ENCODE measurements around the gene IRAK3.
"Not testable (repeated sequence)": the region's sequence is repeated elsewhere in the genome, so short reads cannot be mapped to it uniquely, and the experiment has no call there.

The IRAK3 gene

GRCh38 chr12:66228462-66228861, 39.4 kb downstream of the IRAK3 start:
- DNase-seq, result no peak

DNA sequence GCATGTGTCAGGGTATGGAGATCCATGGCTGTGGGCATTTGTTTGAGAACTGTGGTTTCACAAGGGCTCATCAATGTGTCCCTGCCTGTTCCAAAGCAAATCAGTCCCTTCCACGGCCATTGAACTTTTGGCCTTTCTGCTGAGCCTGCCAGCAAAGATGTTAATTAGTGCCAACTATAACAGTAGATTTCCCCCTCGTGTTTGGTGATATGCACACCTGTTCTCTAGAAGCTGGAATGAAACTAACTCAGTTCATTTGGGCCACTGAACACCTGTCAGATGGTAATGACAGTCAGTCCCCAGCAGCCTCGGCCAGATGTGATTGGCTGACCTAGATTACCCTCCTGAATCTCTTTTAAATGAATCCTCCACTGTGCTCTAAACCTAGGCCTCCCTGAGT, 43.2 kb downstream of the IRAK3 start:
- no peak for DNase-seq

DNA sequence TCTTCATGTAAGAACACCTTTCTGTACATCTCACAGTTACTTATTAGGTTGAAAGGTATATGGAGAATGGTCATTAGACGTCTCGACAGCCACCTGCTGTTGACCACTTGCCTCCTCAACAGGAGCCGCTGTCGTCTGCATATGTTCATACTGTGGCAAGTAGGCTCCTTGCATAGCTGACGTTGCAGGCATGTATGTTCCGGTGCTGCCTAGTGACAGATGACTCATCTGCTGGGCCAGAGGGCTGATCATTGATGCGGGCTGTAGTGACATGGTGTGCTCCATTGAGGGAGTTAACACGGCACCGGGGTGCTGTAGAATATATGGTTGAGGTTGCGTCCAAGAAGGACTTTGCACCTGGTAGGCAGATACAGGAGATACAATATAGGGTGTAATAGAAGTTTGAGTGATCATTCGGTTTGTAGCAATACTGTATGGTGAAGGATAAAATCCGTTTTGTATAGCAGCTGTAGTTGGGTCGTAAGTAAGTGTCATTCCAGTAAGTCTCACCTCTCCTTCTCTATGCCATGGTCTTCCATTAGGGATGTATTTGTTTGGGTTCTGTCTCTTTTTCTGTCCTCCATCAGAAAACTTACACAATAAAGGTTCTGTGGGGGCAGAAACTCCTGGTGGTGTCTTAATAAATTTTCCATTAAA, 45.2 kb downstream of the IRAK3 start:
- DNase-seq, result peak; percentile 35

DNA sequence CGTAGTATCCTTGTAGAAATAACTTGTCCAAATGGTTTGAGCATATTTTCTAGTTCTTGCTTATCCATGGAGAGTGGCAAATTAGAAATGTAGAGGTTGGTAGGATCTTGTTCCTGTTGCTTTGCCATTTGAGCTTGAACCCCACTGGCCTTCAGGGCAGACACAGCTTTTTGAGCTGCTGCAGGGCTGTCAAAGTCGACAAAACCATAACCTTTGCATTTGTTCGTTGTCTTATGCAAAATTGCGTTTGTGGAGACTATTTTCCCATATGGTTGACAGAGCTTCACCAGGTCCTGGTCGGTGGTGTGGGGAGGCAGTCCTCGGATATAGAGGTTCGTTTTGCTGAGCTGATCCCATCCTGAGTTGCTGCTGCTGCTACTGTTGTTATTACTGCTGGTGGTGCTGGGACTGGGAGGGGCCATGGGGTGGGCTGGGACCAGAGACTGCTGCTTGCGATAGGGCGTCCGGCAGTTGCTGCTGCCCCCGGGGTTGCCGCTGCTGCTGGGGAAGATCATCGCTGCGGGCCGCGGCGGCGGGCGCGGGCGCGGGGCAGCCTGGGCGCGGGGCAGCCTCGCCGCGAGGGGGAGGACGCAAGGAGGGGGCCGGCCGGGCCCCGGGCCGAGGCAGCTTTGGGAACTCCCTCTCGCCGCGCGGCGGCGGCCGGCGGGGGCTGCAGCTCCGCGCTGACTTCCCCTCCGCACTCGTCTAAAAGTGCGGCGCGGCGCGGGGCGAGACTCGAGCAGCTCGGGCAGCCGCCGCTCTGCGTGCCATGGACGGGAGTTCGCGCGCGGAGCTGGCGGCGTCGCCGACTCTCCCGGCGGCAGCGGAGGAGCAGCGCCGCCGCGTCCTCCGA, 46.0 kb downstream of the IRAK3 start:
- DNase-seq, result peak; percentile 8

DNA sequence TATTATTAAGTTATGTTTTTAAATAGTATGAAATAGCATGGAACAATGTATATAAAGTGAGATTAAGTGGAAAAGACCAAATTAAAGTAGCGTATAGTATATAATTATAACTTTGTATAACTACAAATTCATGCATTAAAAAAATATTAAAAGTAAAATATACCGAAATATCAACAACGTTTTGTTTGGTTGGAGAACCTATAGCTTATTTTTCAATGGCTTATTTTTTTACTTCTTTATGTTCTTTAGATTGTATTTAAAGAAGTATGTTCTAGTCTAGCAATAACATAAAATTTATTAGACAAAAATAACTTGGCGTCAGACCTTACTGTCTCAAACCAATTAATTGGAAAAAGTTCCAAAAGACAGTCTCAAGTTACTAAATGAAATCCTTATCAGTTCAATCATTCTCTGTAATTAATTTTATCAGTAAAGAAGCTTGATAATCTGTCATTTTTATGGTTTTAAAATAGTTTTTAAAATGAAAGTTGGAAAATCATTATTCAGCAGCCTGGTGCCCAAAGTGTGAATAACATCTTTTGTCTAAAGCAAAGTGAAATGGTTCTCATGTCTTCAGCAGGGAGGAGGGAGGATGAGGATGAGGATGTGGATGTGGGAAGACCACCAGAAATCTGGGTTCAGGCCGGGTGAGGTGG, 46.7 kb downstream of the IRAK3 start:
- DNase-seq, result no peak

GRCh38 chr12:66236282-66236675, 47.3 kb downstream of the IRAK3 start:
- not testable (repeated sequence) for DNase-seq

- no peak for DNase-seq
Measured at GRCh38 chr12:66236969-66237368, 48.0 kb downstream of the IRAK3 start.

DNA sequence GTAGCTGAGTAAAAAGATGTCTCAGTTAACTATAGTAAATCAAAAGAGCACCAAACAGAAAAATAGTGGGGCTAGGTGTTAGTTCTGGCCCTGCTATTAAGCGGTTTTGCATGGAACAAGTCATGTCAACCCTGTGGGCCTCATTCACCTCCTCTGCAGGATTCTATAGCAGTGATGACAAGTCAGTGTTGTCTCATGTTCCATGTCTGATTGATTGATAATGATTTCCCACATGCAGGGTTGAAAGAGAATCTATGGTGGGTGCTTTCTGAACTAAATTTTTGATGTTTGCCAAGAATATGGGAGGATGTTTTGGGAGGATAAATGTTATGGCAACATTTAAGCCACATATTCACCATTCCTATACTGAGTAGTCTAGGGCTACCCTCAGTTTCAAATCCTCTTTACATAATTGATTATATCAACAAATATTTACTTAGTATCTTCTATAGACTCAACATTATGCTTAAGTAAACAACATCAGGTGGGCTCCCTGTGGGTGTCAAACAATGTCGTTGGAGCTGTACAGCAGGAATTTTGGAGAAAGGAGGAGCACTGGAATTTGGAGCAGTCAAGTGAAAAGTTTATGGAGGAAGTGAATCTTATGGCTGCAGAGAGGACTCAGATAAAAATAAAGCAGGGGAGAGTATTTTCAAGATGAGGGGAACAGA, 48.6 kb downstream of the IRAK3 start:
- DNase-seq, result no peak

GRCh38 chr12:66239295-66239694, 50.3 kb downstream of the IRAK3 start:
- no peak for DNase-seq

DNA sequence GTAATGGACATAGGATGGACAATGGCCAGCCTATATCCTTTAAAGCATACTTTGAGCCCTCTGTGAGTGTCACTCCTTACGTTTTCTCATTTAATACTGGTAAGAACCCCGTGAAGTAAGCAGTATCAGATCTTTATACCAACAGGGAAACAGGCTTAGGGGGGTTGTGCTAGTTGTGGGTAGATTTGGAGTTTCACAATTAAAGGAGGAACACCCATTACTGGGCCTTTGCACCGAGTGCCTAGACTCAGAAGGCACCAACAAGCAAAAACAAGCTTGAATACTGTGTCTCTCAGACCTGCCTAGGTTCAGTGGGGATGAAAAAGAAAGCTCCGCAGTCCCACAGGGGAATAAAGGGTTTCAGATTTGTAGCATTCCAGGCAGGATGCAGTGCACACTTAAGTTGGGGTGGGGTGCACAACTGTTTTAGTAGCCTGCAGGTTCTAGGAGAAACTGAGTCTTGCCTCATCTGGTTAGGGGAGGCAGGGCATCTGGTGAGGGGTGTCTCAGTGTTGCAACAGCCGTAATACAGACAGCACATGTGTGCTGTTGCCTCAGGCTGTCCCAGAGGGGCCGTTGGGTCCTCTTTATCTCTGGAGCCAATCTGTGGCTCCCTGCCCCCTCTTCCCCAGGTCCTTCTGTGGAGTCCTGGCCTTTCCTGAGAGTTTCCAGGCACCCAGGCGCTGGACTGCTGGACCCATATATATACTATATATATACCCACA, 51.2 kb downstream of the IRAK3 start:
- no peak for DNase-seq

DNA sequence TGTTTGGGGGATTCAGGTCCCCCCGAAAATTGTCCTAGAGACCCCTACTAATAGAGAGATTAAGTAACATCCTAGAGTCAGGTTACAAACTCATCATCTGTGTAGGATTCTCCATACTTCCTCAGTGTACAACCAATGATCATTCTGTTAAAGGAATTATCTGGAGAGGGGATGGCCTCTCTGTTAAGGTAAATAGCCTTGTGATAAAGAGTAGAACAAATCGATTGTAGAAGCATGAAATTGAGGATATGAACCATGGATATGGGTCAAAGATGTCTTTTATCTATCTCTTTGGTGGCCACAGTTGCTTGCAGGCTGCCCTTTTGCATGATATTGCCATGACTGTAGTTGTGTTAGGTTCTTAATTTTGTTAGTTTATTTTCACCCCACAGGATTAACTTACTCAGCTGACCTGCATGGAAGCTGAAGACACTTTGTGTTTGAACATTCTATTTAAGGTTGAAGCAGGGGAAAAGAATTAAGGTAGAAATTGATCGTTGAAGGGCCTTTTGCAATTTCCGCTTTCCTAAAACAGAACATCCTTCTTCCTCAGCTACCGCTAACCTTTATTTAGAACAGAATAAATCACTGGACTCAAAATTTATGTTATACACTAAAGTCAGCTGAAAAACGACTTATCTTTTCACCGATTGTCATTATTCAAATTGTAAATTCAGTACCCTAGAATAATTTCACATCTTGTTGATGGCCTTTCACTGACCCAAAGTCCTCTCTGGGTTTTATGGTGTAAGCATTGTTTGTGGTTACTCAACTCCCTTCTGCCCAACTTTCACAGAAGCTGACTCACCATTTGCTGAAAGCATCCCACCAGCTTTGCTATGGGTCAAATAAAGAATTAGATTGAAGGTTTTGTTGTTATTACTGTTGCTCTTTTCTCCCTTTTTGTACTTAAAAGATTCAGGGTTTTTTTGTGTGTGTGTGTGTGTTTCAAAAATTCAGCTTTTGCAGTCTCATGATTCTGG, 52.3 kb downstream of the IRAK3 start:
- DNase-seq, result no peak

GRCh38 chr12:66242311-66242710, 53.3 kb downstream of the IRAK3 start:
- DNase-seq, result no peak

- DNase-seq, result no peak
Measured at GRCh38 chr12:66243911-66244310, 54.9 kb downstream of the IRAK3 start.

DNA sequence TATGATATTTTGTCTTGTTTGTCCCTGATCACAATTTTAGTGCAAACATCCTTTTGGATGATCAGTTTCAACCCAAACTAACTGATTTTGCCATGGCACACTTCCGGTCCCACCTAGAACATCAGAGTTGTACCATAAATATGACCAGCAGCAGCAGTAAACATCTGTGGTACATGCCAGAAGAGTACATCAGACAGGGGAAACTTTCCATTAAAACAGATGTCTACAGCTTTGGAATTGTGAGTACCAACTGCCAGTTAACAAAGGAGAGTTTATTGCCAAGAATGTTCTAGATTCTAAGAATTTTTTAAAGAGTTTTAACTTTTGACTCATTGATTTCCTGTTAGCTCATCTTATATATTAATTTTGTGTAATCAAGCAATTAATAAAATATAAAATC, 55.4 kb downstream of the IRAK3 start:
- DNase-seq, result no peak

GRCh38 chr12:66247741-66248140, 58.7 kb downstream of the IRAK3 start:
- no peak for DNase-seq

DNA sequence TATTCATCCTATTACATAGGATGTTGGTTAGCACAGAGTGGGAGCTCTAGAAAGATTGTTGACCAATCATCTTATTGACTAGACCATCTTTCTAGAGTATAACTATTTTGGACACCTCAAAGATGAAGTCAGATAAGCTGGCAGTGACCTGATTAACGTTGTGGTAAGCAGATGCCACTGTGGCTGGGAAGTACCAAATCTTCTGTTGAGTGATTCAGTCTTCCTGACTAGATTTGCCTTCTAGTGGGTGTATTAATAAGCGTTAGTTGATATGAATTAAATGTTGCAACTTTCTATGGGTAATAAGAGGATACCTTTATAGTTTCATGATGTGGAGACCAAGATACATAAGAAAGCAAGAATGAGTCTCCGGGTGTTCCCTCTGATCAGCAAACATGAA, 62.0 kb downstream of the IRAK3 start:
- no peak for DNase-seq

GRCh38 chr12:66252771-66253170, 63.8 kb downstream of the IRAK3 start:
- DNase-seq, result no peak

- DNase-seq, result no peak
Measured at GRCh38 chr12:66255737-66256136, 66.7 kb downstream of the IRAK3 start.

- DNase-seq, result no peak
Measured at GRCh38 chr12:66258011-66258410, 69.0 kb downstream of the IRAK3 start.

DNA sequence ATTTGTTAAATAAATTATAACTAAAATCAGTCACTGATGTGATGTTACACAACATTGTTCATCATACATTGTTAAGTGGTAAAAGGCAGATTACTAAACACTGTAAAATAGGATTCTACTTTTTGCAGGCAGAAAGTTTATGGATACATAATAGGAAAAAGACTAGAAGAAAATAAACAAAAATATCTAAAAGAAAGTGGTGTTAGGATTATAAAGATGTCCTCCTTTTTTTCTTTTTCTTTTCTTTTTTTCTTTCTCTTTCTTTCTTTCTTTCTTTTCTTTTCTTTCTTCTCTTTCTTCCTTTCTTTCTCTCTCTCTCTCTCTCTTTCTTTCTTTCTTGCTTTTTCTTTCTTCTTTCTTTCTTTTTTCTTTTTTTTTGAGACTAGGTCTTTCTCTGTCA, 73.7 kb downstream of the IRAK3 start:
- DNase-seq, result no peak

- no peak for DNase-seq
Measured at GRCh38 chr12:66268562-66268961, 79.5 kb downstream of the IRAK3 start.

Measured in NCI-H1694 treated with DMSO at 0.1 percent for 48 hours (cell line).